HepG2 (cell line): ENCODE data around the gene ALDH2. TPM values are rescaled to one million over a fixed set of nuclear protein-coding genes. Genes with fewer than 3 reads are reported as not detected.

Experiments used
- ATAC-seq: fragments of 200-7000 bp; cut with Tn5 transposase; 3 replicates; pipeline ENCODE4 v1.9.1; 2020; ENCODE audit warnings: mild to moderate bottlenecking, moderate library complexity
- BruUV-seq: library from RNA; stranded (reverse); fragments of 400-500 nt; replicated peaks from 2 replicates; lab custom pipeline; 2021; lab: Mats Ljungman, UMichigan
- CTCF ChIA-PET: fragments of 300-600 bp; formaldehyde crosslinking; extraction: SDS; loops from one replicate; lab custom pipeline; 2021; ENCODE audit warnings: low total read pairs, inconsistent platforms, low intra/inter-chr PET ratio; lab: Yijun Ruan, JAX
- POLR2A ChIA-PET: fragments of 350-600 bp; sonication (Branson Sonifier 250); formaldehyde crosslinking; loops from one replicate; lab custom pipeline; 2020; ENCODE audit warnings: antibody characterized with exemption, inconsistent platforms; lab: Yijun Ruan, JAX
- DNase-seq: peaks from one replicate; pipeline ENCODE4 v3.0.0-alpha.2; 2015; ENCODE audit warnings: low spot score
- FAIRE-seq: peaks from 3 replicates; lab custom pipeline; 2011; peaks lifted over from hg19 to GRCh38; lab: Jason Lieb, UNC
- H2AFZ ChIP-seq: one replicate; pipeline ENCODE4 v1.6.1; 2011; ENCODE audit warnings: low read length, inconsistent platforms
- H3K27ac ChIP-seq: fragments of 300-600 bp; 3 replicates; pipeline ENCODE4 v1.8.0; 2011; ENCODE audit warnings: mixed run types, mild to moderate bottlenecking, mixed read lengths, low read length, inconsistent platforms; ENCODE audit not compliant: insufficient read depth; ENCODE audit errors: extremely low read length
- H3K27me3 ChIP-seq, 2 experiments: fragments of 200-600 bp in 1 of 2; 2 replicates in 1 of 2; 3 replicates in 1 of 2; pipeline versions ENCODE4 v1.6.0 to v1.8.0; 2011; ENCODE audit warnings: low read length in 2 of 2, mild to moderate bottlenecking in 2 of 2, moderate library complexity in 2 of 2, inconsistent platforms in 1 of 2; ENCODE audit not compliant: insufficient read depth in 2 of 2, control insufficient read depth in 1 of 2
- H3K36me3 ChIP-seq, 2 experiments: fragments of 200-600 bp in 1 of 2; replicated peaks in 1 of 2; 2 replicates in 1 of 2; 3 replicates in 1 of 2; pipeline versions ENCODE4 v1.5.1 to v1.8.0; 2011; ENCODE audit warnings: low read length in 2 of 2, inconsistent platforms in 1 of 2; ENCODE audit not compliant: insufficient read depth in 2 of 2, control insufficient read depth in 1 of 2
- H3K4me1 ChIP-seq: 2 replicates; pipeline ENCODE4 v1.5.1; 2012; ENCODE audit warnings: low read length, inconsistent platforms; ENCODE audit not compliant: insufficient read depth
- H3K4me2 ChIP-seq: 2 replicates; pipeline ENCODE4 v1.6.0; 2011; ENCODE audit warnings: low read depth, low read length, inconsistent platforms
- H3K4me3 ChIP-seq, 3 experiments: fragments of 200-600 bp in 1 of 3; sonication (generic), shearing (Covaris generic) in 1 of 3; replicated peaks in 1 of 3; 2 replicates each; pipeline ENCODE4 v1.5.1; 2011 to 2016; ENCODE audit warnings: low read length in 3 of 3, inconsistent platforms in 2 of 3, low read depth in 2 of 3, mild to moderate bottlenecking in 2 of 3, control low read depth in 1 of 3, mixed read lengths in 1 of 3; ENCODE audit not compliant: insufficient read depth in 1 of 3
- H3K79me2 ChIP-seq: one replicate; pipeline ENCODE4 v1.6.1; 2011; ENCODE audit warnings: low read length, inconsistent platforms; ENCODE audit not compliant: insufficient read depth
- H3K9ac ChIP-seq: 2 replicates; pipeline ENCODE4 v1.6.0; 2011; ENCODE audit warnings: mild to moderate bottlenecking, low read depth, low read length, inconsistent platforms; ENCODE audit not compliant: insufficient read depth
- H3K9me3 ChIP-seq: 2 replicates; pipeline ENCODE4 v1.5.1; 2012; ENCODE audit warnings: mild to moderate bottlenecking, low read length
- H4K20me1 ChIP-seq: 2 replicates; pipeline ENCODE4 v1.6.0; 2011; ENCODE audit warnings: inconsistent platforms, mild to moderate bottlenecking, low read length, moderate library complexity; ENCODE audit not compliant: insufficient read depth
- ELF1 ChIP-seq: sonication (generic); formaldehyde crosslinking; IDR thresholded peaks from 2 replicates; pipeline ENCODE4 v1.4.0; 2020; ENCODE audit warnings: missing genetic modification reagents
- KDM2A ChIP-seq: sonication (generic); formaldehyde crosslinking; IDR thresholded peaks from 2 replicates; pipeline ENCODE4 v1.4.0; 2020; ENCODE audit warnings: low read depth, missing genetic modification reagents, borderline replicate concordance
- MAX ChIP-seq: IDR thresholded peaks from 2 replicates; pipeline ENCODE4 v1.6.1; 2012; ENCODE audit warnings: inconsistent platforms
- PCBP2 ChIP-seq: fragments of 200-400 bp; formaldehyde crosslinking; optimal IDR thresholded peaks from 2 replicates; pipeline ENCODE3; 2018; ENCODE audit warnings: low read length, low read depth; ENCODE audit not compliant: poor library complexity, severe bottlenecking
- ZFP91 ChIP-seq: sonication (generic); formaldehyde crosslinking; IDR thresholded peaks from 2 replicates; pipeline ENCODE4 v1.9.0; 2022; ENCODE audit warnings: missing genetic modification reagents, mild to moderate bottlenecking, borderline replicate concordance
- ZNF136 ChIP-seq: sonication (generic); formaldehyde crosslinking; IDR thresholded peaks from 2 replicates; pipeline ENCODE4 v1.8.1; 2022; ENCODE audit warnings: low read depth, mild to moderate bottlenecking, moderate library complexity, missing genetic modification reagents
- ZNF839 ChIP-seq: sonication (generic); formaldehyde crosslinking; IDR thresholded peaks from 2 replicates; pipeline ENCODE4 v1.4.0; 2020; ENCODE audit warnings: missing genetic modification reagents, mild to moderate bottlenecking, borderline replicate concordance
- whole genome bisulfite sequencing: methylation state at CpG from one replicate; pipeline ENCODE4 v1.1.6; 2017; ENCODE audit warnings: low lambda C conversion rate; 5-methylcytosine and 5-hydroxymethylcytosine counted together
- in situ Hi-C: cut with HindIII; loops from 2 replicates; pipeline ENCODE4 v1.10.0; 2017; ENCODE audit warnings: low pct_unique_long_range_greater_than_20kb; ENCODE audit not compliant: extremely low pct_ligation_motif_present
- intact Hi-C: fragments of 100-400 bp; cut with micrococcal nuclease; formaldehyde crosslinking; loops from one replicate; pipeline ENCODE4 v1.10.0; 2022; ENCODE audit not compliant: unreplicated experiment
- polyA plus RNA-seq, 8 experiments: library from polyadenylated mRNA; depleted of rRNA in 3 of 8; stranded (reverse) in 7 of 8; unstranded in 1 of 8; fragments of >200 nt; fragmentation: Illumina TruSeq in 4 of 8; extraction: Trizol in 4 of 8; gene quantifications; 2 replicates each; pipeline versions ENCODE4 v1.2.1 to v1.2.3, GENCODE V29; 2011 to 2016; ENCODE audit warnings: low read depth in 4 of 8, missing spikeins in 1 of 8, mixed read lengths in 1 of 8; ENCODE audit not compliant: insufficient read depth in 1 of 8
- total RNA-seq, 5 experiments: library from RNA; depleted of rRNA; stranded (reverse); fragments of >200 nt; fragmentation: Illumina TruSeq; extraction: Trizol; gene quantifications; 2 replicates each; pipeline ENCODE4 v1.2.3, GENCODE V29; 2016; ENCODE audit warnings: low read depth in 1 of 5

ALDH2 gene
- total and polyA plus RNA-seq, 2 of the 13 experiments (the other 11 are each of a cell fraction or from before 2014, with no cell fraction given) = 78.8 to 103 TPM

GRCh38 chr12:111741235-111741812 lies 25.4 kb upstream of the ALDH2 start:
- no peak overlapping the region for H3K4me2 ChIP-seq

More at GRCh38 chr12:111741235-111741812, 25.4 kb upstream of the ALDH2 start:
- Histone ChIP-seq H3K27me3 (no peaks in the 10 kb centered on the region), H3K27ac (no peak overlapping the region), H3K36me3 (peaks cover 7 to 21% of the 10 kb centered on the region in 2 experiments), H3K4me3 (no peak overlapping the region), H3K79me2 (no peaks in the 10 kb centered on the region), H3K9me3 (no peaks in the 10 kb centered on the region), H4K20me1 (no peaks in the 10 kb centered on the region), H3K9ac (no peak overlapping the region), H2AFZ (no peak overlapping the region), H3K4me1 (no peaks in the 10 kb centered on the region)
- BruUV-seq = no TSS peak
- ChIA-PET POLR2A (interaction anchor here (0.9 kb wide), 1 partner anchor 25 kb away, joined by 4 read pairs; the partner anchor contains the start of gene ALDH2), CTCF (no interaction called here)
- WGBS = 63% methylated on average over 4 of the region's 4 CpGs
- no peak for TF ChIP-seq ZNF136 (CRISPR knock-in tag)
- TF ChIP-seq PCBP2 = no peak
- no peak for TF ChIP-seq ZNF839 (CRISPR knock-in tag)
- TF ChIP-seq ELF1 (CRISPR knock-in tag) = no peak
- TF ChIP-seq KDM2A (CRISPR knock-in tag) = no peak
- TF ChIP-seq MAX = no peak
- TF ChIP-seq ZFP91 (CRISPR knock-in tag) = no peak
- in situ Hi-C loops = no loop called here
- FAIRE-seq (no peak), DNase-seq (no peak), ATAC-seq (no peak)
- intact Hi-C loops = no loop called here
